Astrocyte of the cerebellum (primary cell): ENCODE results near the gene MYL4.

Experiments
- DNase-seq: peaks from one replicate; pipeline ENCODE4 v3.0.0-alpha.2; 2011; ENCODE audit warnings: low read depth
- H3K4me3 ChIP-seq: 2 replicates; pipeline ENCODE4 v1.5.1; 2011; ENCODE audit warnings: mild to moderate bottlenecking, low read depth, low read length, moderate library complexity
- CTCF ChIP-seq: IDR thresholded peaks from 2 replicates; pipeline ENCODE4 v1.5.1; 2012; ENCODE audit warnings: low read length, low read depth, moderate library complexity, mild to moderate bottlenecking; ENCODE audit errors: missing control alignments
- in situ Hi-C: cut with HindIII; loops from 2 replicates; pipeline ENCODE4 v1.10.0; 2017; ENCODE audit warnings: low sequenced_read_pairs

MYL4 gene

GRCh38 chr17:47239619-47239966, 30.4 kb downstream of the MYL4 start:
- in situ Hi-C loops: no loop called here
- H3K4me3 ChIP-seq: no peak overlapping the region
- TF ChIP-seq CTCF: no peak
- DNase-seq: no peak

GRCh38 chr17:47239967-47240651, 31.0 kb downstream of the MYL4 start:
- TF ChIP-seq CTCF: no peak
- no peak overlapping the region for H3K4me3 ChIP-seq
- in situ Hi-C loops: no loop called here
- no peak for DNase-seq

GRCh38 chr17:47240806-47241205, 31.7 kb downstream of the MYL4 start:
- DNase-seq: no peak
- in situ Hi-C loops: no loop called here

GRCh38 chr17:47242648-47243047, 33.5 kb downstream of the MYL4 start:
- no peak for DNase-seq
- H3K4me3 ChIP-seq: no peak overlapping the region
- no peak for TF ChIP-seq CTCF
- in situ Hi-C loops: no loop called here

More at GRCh38 chr17:47240806-47241205, 31.7 kb downstream of the MYL4 start:
- no peak for TF ChIP-seq CTCF
- no peak overlapping the region for H3K4me3 ChIP-seq

GRCh38 chr17:47243737-47244598, 34.8 kb downstream of the MYL4 start:
- H3K4me3 ChIP-seq: no peak overlapping the region
- in situ Hi-C loops: no loop called here
- DNase-seq: no peak
- TF ChIP-seq CTCF: no peak

GRCh38 chr17:47244697-47245096, 35.5 kb downstream of the MYL4 start:
- no peak for TF ChIP-seq CTCF
- DNase-seq: no peak
- in situ Hi-C loops: no loop called here
- H3K4me3 ChIP-seq: no peak overlapping the region
